Hair follicular keratinocyte (primary cell): ENCODE measurements around the gene TSC2. TPM values are rescaled to one million over a fixed set of nuclear protein-coding genes. Genes with fewer than 3 reads are reported as not detected.

Experiments used
- total RNA-seq: library from RNA; depleted of rRNA; stranded (reverse); fragments of >200 nt; gene quantifications from 2 replicates; pipeline ENCODE4 v1.2.3, GENCODE V29; 2015

Gene TSC2
- total RNA-seq, result 22.3 and 23.4 TPM in 2 replicates

GRCh38 chr16:2047330-2048115, at the start of gene TSC2, which contains the start of gene NTHL1:
TSS of gene TSC2 (plus strand) at chr16:2047985. CDS start at chr16:2048616, 631 bp downstream.
TSS of gene NTHL1 (minus strand) at chr16:2047834. CDS start at chr16:2047823, 11 bp downstream.

GRCh38 chr16:2009791-2010510, 37.8 kb upstream of the TSC2 start, which contains the start of gene ZNF598:
TSS of gene ZNF598 (minus strand) at chr16:2009821.

GRCh38 chr16:2019518-2019920, 28.3 kb upstream of the TSC2 start, which contains the start of gene NPW:
TSS of gene NPW (plus strand) at chr16:2019785.

GRCh38 chr16:2026461-2027023, 21.2 kb upstream of the TSC2 start, which contains the start of gene NHERF2:
TSS of gene NHERF2 (plus strand) at chr16:2026902. CDS start at chr16:2027006, 104 bp downstream.

GRCh38 chr16:2135770-2136490, 88.1 kb downstream of the TSC2 start, which contains the start of gene PKD1:
TSS of gene PKD1 (minus strand) at chr16:2135898. CDS start at chr16:2135689, 209 bp downstream.

Other genes with a start within 250 kb of the TSC2 start
- gene HAGH, start 221.2 kb upstream of the TSC2 start, total RNA-seq, result 59.8 and 73.5 TPM in 2 replicates
- gene FAHD1, start 220.8 kb upstream of the TSC2 start, total RNA-seq, result 32.2 and 34.9 TPM in 2 replicates
- 0.08 TPM in 1 of 2 replicates, not detected in the other for gene MEIOB, start 175.8 kb upstream of the TSC2 start, total RNA-seq
- gene HS3ST6, start 129.6 kb upstream of the TSC2 start, total RNA-seq, result not detected in 2 replicates
- gene MSRB1, start 104.8 kb upstream of the TSC2 start, total RNA-seq, result 6.3 and 6.4 TPM in 2 replicates
- gene RPL3L, start 93.3 kb upstream of the TSC2 start, total RNA-seq, result 0.55 TPM in 1 of 2 replicates, not detected in the other
- gene NDUFB10, start 88.4 kb upstream of the TSC2 start, total RNA-seq, result 168 and 283 TPM in 2 replicates
- gene RPS2, start 83.2 kb upstream of the TSC2 start, total RNA-seq, result 4,608 and 4,861 TPM in 2 replicates
- 0.16 TPM in 1 of 2 replicates, not detected in the other for gene RNF151, start 81.1 kb upstream of the TSC2 start, total RNA-seq
- 85.0 and 114 TPM in 2 replicates for gene TBL3, start 75.9 kb upstream of the TSC2 start, total RNA-seq
- 1.2 and 2.1 TPM in 2 replicates for gene NOXO1, start 66.5 kb upstream of the TSC2 start, total RNA-seq
- 21.3 and 23.3 TPM in 2 replicates for gene GFER, start 63.8 kb upstream of the TSC2 start, total RNA-seq
- 0.68 and 5.4 TPM in 2 replicates for gene SYNGR3, start 58.0 kb upstream of the TSC2 start, total RNA-seq
- gene ZNF598, start 38.2 kb upstream of the TSC2 start, total RNA-seq, result 62.8 and 87.5 TPM in 2 replicates
- 0.68 TPM in 1 of 2 replicates, not detected in the other for gene NPW, start 28.2 kb upstream of the TSC2 start, total RNA-seq
- gene NHERF2, start 21.1 kb upstream of the TSC2 start, total RNA-seq, result 7.6 and 7.9 TPM in 2 replicates
- 23.2 and 40.5 TPM in 2 replicates for gene NTHL1, start 151 bp upstream of the TSC2 start, total RNA-seq
- 44.1 and 44.7 TPM in 2 replicates for gene PKD1, start 87.9 kb downstream of the TSC2 start, total RNA-seq
- gene RAB26, start 100.6 kb downstream of the TSC2 start, total RNA-seq, result not detected in 2 replicates
- gene TRAF7, start 107.8 kb downstream of the TSC2 start, total RNA-seq, result 70.1 and 85.1 TPM in 2 replicates
- under 0.01 and 0.16 TPM in 2 replicates for gene CASKIN1, start 148.6 kb downstream of the TSC2 start, total RNA-seq
- 94.2 and 110 TPM in 2 replicates for gene MLST8, start 157.5 kb downstream of the TSC2 start, total RNA-seq
- gene BRICD5, start 162.9 kb downstream of the TSC2 start, total RNA-seq, result 0.55 and 2.0 TPM in 2 replicates
- gene PGP, start 166.9 kb downstream of the TSC2 start, total RNA-seq, result 18.6 and 24.5 TPM in 2 replicates
- gene E4F1, start 175.6 kb downstream of the TSC2 start, total RNA-seq, result 24.7 and 29.4 TPM in 2 replicates
- 0.78 TPM in 1 of 2 replicates, not detected in the other for gene DNASE1L2, start 188.5 kb downstream of the TSC2 start, total RNA-seq
- 58.9 and 66.1 TPM in 2 replicates for gene ECI1, start 203.6 kb downstream of the TSC2 start, total RNA-seq
- 162 and 206 TPM in 2 replicates for gene RNPS1, start 220.1 kb downstream of the TSC2 start, total RNA-seq